Inflammatory macrophage (primary cell): Measurements from ENCODE around the gene RNF40.

Source experiments
- DNase-seq, 2 donors: peaks; one replicate each; pipeline ENCODE4 v3.0.0-alpha.2; 2020 to 2022
- total RNA-seq, 18 experiments: gene quantifications; one replicate each; lab custom pipeline; 2026; ENCODE audit warnings: mixed read lengths in 6 of 18, inconsistent platforms in 2 of 18; lab: John Stamatoyannopoulos, UW

RNF40 gene
- total RNA-seq = 51.5 to 171 (median 112) reads per million in 18 experiments

DNA sequence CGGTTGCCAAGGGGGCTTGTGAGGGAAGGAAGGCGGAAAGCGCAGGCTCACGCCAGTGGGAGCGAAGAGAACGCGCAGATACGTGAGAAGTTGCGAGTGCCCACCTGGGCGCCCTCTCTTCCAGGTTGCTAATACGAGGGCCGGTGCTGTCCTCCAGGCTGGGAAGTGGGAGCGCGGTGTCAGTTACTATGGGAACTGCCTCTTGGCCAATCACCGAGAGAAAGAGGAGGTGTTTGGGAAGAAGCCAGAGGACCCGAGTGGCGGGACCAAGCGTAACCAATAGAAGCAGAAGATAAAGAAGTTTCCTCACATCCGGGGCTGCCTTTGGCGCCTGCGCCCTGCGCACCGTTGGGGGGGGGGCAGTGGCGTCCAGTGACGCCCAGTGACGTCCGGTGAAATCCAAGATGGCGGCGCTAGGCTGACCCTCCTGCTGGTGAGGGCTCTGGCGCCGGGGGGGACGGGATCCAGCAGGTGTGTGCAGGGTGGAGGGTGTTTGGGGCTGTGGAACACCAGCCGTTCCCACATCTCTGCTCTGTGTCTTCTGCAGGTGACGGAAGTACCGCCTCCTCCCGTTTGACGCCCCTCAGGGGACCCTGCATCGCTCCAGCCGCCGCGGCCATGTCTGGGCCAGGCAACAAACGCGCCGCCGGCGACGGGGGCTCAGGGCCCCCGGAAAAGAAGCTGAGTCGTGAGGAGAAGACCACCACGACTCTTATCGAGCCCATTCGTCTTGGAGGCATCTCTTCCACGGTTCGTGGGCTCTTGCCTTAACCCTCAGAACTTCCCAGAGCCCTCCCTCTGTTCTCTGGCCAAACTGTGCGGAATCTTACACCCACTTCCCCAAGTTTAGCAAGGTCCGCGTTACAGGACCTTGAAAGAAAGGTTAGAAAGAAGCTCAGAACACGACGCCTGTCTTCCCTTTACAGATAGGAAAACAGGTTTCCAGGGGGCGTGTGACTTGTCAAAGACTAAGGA lies at the start of gene RNF40, which contains the start of gene CFAP119:
RNF40 (plus strand) TSS at position 395 of the 975 bp plus-strand sequence; CDS start at position 619, 224 bp downstream.
CFAP119 (minus strand) TSS at position 135 of the 975 bp plus-strand sequence. CDS start 314 bp downstream, outside the sequence.
- DNase-seq = peak; percentile 97 to 98

DNA sequence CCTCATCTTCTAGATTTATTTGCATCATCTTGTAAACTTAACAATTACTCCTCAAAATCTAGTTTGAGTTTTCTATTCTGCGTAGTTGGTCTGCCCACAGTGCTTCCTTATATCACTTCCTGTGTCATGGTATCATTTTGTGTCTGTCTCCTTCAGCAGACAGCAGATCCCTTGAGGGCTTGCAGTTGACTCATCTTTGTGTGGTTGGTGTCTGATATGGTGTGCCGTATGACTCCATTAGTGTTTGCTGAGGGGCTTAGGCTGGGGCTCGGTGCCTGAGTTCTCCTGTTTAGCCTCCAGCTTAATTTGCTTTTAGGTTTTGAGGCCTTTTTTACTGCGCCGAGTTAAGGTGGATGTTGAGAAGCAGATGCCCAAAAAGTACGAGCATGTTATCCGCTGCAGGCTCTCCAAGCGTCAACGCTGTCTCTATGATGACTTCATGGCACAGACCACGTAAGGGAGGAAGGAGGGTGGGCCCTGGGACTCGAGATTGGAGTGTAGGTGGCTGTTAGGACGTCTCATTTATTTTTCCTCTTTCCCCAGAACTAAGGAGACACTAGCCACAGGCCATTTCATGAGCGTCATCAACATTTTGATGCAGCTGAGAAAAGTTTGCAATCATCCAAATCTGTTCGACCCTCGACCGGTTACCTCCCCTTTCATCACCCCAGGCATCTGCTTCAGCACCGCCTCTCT lies 46.2 kb upstream of the RNF40 start:
- peak; percentile 88 to 91 for DNase-seq

DNA sequence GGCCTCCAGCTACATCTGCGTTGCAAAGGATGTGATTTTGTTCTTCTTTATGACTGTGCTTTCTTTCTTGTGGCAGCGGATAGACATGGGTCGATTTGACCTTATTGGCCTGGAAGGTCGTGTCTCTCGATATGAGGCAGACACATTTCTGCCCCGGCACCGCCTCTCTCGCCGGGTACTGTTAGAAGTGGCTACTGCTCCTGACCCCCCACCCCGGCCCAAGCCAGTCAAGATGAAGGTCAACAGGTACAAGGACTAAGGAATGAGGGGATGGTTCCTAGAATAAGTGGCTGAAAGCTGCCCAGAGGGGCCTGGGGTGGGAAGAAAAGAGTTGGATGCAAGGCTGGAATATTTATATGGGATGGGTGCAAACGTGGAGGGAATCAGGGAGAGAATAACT lies 42.0 kb upstream of the RNF40 start:
- no peak for DNase-seq

DNA sequence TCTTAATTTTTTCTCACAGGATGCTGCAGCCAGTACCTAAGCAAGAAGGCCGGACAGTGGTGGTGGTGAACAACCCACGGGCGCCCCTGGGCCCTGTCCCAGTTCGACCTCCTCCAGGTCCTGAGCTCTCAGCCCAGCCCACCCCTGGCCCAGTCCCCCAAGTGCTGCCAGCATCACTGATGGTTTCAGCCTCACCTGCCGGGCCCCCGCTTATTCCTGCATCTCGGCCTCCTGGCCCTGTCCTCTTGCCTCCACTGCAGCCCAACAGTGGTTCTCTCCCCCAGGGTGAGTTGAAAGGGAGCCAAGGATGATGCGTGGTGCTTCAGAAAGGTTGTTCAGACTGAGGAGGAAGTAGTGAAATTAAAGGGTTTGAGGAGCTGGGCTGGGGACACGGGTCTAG lies 41.4 kb upstream of the RNF40 start:
- DNase-seq = no peak

DNA sequence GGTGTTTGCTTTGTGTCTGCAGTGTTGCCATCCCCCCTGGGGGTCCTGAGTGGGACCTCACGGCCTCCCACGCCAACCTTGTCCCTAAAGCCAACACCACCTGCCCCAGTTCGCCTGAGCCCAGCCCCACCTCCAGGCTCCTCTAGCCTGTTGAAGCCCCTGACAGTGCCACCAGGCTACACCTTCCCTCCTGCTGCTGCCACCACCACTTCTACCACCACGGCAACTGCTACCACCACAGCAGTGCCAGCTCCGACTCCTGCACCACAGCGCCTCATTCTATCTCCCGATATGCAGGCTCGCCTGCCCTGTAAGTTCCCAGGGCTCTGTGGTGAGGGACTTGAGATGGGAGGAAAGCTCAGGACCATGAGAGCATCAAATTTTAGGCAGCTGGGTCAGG lies 41.0 kb upstream of the RNF40 start:
- no peak for DNase-seq

DNA sequence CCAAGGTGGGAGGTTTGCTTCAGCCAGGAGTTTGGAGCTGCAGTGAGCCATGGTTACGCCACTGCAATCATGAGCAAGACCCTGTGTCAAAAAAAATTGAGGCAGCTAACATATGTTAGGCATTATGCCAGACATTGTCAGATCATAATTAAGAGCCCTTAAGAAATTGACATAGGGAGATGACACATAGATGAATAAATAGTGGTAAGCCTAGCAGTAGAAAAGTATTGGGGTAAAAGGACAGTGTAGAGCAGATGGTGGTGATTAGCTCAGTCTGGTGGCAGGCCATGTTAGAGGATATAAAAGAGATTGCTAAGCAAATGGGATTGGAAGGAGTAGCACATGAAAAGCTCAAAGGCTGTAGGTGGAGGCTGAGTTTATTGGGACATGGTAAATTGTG lies 40.5 kb upstream of the RNF40 start:
- DNase-seq = no peak

DNA sequence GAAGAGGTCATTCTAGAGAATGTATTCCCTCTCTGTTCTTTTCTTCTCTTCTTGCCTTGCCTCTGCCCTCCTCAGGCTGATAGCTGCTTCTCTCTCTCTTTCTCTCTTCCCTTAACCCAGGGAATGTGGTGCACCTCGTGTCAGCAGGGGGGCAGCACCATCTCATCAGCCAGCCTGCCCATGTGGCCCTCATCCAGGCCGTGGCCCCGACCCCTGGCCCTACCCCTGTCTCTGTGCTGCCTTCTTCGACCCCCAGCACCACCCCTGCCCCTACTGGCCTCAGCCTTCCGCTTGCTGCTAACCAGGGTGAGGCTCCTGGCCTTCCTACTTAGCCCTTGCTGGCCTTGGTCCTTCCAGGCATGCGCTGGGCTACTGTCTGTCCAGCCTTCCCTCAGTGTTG lies 39.7 kb upstream of the RNF40 start:
- no peak for DNase-seq

DNA sequence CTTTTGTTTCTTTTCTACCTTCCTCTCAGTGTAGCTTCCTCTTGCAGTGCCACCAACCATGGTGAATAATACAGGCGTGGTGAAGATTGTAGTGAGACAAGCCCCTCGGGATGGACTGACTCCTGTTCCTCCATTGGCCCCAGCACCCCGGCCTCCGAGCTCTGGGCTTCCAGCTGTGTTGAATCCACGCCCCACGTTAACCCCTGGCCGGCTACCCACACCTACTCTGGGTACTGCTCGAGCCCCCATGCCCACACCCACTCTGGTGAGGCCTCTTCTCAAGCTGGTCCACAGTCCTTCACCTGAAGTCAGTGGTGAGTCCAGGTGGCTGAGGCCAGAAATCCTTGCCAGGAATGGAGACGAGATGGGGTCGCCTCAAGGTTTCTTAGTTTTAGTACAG lies 39.2 kb upstream of the RNF40 start:
- no peak for DNase-seq

DNA sequence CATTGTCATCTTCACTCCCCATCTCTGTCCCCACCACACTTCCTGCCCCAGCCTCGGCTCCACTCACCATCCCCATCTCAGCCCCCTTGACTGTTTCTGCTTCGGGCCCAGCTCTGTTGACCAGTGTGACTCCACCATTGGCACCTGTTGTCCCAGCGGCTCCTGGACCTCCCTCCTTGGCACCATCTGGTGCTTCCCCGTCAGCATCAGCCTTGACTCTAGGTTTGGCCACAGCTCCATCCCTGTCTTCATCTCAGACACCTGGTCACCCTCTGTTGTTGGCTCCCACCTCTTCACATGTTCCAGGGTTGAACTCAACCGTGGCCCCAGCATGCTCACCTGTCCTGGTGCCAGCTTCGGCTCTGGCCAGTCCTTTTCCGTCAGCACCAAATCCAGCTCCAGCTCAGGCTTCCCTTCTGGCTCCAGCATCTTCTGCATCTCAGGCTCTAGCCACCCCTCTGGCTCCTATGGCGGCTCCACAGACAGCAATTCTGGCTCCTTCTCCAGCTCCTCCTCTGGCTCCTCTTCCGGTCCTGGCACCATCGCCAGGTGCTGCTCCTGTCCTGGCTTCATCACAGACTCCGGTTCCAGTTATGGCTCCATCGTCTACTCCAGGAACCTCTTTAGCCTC lies 38.3 kb upstream of the RNF40 start:
- no peak for DNase-seq

DNA sequence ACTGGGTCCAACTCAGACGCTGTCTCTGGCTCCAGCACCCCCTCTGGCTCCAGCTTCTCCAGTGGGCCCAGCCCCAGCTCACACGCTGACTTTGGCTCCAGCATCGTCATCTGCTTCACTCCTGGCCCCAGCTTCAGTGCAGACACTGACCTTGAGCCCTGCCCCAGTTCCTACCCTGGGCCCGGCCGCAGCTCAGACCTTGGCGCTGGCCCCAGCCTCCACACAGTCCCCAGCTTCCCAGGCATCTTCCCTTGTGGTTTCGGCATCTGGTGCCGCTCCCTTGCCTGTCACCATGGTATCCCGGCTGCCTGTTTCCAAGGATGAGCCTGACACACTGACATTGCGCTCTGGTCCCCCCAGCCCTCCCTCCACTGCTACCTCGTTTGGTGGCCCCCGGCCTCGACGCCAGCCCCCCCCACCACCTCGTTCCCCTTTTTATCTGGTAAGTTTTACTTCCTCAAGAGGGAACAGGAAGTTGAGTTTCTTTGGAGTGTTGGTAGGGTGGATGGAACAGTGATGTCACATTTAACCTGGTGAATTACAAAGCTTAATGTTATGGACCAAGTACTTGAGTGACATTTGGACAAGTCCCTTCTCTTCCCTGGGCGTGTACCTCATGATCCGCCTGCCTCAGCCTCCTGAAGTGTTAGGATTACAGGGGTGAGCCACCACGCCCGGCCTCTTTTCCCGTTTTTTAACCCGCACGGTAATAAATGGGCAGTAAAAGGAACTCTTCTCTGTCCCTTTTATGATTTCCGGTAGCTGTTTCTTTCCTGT lies 37.3 kb upstream of the RNF40 start:
- DNase-seq = peak; percentile 81 to 89

DNA sequence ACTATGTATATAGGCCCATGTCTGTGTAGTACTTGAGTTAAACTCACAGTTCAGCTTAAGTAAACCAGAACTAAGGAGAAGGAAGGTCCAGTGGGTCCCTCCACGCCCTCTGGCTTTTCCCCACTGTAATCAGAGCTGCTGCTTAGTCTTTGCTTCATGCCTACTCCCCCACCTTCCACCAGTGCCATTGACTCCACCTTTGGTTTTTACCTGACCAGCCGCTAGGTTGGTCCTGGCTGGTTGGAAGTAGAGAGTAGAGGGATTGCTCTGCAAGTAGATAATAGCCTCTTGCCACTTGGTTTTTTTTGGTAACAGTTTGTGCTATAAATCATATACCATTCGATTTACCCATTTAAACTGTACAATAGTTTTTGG lies 36.7 kb upstream of the RNF40 start:
- no peak for DNase-seq

DNA sequence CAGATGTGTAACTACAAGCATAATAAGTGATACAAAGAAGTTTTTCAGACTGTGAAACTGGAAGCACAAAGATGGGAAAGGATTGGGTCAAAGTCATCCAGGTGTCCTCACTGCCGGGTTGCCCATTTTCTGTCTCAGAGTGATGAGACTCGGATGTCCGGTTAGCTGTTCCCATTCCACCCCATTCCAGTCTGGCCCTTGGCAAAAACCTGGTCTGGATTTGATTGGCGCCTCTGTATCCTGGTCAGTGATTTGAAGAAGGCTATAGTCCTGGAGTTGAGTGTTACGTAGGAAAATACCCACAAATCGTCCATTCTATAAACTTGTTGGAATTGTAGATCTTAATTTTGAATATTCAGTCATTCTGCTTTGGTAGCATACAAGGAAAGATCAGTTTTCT lies 33.8 kb upstream of the RNF40 start:
- DNase-seq = no peak

DNA sequence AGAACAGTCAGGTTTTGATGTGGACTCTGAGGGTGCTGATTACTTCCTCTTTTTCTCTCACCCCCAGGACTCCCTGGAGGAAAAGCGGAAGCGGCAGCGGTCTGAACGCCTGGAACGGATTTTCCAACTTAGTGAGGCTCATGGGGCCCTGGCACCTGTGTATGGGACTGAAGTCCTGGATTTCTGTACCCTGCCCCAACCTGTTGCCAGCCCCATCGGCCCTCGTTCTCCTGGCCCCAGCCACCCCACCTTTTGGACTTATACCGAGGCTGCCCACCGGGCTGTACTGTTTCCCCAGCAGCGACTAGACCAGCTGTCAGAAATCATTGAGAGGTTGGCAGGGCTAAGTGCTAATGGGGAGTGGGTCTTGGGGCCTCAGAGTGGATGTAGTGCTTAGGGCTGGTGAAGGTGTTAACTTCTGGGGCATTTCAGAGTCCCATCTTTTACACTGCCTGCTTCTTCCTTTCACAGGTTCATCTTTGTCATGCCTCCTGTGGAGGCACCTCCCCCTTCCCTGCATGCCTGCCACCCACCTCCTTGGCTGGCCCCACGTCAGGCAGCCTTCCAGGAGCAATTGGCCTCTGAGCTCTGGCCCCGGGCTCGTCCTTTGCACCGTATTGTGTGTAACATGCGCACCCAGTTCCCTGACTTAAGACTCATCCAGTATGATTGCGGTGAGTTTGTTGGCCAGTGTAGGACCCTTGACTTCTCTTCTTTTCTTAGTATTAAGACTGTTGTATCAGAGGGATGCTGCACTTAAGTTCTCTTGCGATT lies 33.0 kb upstream of the RNF40 start:
- peak; percentile 65 to 74 for DNase-seq

DNA sequence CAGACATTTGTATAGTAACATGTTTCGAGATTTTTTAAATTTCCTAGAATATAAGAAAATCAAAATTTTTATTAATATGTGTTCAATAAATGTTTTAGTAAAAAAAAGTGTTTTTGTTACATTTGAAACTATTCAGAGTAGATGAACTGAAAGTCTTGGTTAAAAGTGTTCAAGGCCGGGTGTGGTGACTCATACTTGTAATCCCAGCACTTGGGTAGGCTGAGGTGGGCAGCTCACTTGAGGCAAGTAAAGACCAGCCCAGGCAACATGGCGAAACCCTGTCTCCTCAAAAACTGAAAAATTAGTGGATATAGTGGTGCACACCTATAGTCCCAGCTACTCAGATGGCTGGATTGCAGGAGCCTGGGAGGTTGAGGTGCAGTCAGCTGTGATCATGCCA lies 30.7 kb upstream of the RNF40 start:
- DNase-seq = no peak

DNA sequence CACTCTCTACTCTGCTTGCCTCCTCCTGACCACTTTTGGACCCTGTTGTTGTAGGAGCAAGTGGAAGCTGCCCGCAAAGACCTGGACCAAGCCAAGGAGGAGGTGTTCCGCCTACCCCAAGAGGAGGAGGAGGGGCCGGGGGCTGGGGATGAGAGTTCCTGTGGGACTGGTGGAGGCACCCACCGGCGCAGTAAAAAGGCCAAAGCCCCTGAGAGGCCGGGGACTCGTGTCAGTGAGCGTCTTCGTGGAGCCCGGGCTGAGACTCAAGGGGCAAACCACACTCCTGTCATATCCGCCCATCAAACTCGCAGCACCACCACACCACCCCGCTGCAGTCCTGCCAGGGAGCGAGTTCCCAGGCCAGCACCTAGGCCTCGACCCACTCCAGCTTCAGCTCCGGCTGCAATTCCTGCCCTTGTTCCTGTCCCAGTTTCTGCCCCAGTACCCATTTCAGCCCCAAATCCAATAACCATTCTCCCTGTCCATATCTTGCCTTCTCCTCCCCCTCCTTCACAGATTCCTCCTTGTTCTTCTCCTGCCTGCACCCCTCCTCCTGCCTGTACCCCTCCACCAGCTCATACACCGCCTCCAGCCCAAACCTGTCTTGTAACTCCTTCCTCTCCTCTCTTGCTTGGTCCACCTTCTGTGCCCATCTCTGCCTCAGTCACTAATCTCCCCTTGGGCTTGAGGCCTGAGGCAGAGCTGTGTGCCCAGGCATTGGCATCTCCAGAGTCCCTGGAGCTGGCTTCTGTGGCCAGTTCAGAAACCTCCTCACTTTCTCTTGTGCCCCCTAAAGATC lies 24.9 kb upstream of the RNF40 start:
- DNase-seq = no peak

DNA sequence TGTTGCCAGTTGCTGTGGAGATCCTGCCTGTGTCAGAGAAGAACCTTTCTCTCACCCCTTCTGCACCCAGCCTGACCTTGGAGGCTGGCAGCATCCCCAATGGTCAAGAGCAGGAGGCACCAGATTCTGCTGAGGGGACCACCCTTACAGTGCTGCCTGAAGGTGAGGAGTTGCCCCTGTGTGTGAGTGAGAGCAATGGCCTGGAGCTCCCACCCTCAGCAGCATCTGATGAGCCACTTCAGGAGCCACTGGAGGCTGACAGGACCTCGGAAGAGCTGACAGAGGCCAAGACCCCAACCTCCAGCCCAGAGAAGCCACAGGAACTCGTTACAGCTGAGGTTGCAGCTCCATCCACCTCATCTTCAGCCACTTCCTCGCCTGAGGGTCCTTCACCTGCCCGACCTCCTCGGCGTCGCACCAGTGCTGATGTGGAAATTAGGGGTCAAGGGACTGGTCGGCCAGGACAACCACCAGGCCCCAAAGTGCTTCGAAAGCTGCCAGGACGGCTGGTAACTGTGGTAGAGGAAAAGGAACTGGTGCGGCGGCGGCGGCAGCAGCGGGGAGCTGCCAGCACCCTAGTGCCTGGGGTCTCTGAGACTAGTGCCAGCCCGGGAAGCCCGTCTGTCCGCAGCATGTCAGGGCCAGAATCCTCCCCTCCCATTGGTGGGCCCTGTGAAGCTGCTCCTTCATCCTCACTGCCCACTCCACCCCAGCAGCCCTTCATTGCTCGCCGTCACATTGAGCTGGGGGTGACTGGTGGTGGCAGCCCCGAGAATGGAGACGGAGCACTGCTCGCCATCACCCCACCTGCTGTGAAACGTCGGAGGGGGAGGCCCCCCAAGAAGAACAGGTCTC lies 24.1 kb upstream of the RNF40 start:
- DNase-seq = no peak

DNA sequence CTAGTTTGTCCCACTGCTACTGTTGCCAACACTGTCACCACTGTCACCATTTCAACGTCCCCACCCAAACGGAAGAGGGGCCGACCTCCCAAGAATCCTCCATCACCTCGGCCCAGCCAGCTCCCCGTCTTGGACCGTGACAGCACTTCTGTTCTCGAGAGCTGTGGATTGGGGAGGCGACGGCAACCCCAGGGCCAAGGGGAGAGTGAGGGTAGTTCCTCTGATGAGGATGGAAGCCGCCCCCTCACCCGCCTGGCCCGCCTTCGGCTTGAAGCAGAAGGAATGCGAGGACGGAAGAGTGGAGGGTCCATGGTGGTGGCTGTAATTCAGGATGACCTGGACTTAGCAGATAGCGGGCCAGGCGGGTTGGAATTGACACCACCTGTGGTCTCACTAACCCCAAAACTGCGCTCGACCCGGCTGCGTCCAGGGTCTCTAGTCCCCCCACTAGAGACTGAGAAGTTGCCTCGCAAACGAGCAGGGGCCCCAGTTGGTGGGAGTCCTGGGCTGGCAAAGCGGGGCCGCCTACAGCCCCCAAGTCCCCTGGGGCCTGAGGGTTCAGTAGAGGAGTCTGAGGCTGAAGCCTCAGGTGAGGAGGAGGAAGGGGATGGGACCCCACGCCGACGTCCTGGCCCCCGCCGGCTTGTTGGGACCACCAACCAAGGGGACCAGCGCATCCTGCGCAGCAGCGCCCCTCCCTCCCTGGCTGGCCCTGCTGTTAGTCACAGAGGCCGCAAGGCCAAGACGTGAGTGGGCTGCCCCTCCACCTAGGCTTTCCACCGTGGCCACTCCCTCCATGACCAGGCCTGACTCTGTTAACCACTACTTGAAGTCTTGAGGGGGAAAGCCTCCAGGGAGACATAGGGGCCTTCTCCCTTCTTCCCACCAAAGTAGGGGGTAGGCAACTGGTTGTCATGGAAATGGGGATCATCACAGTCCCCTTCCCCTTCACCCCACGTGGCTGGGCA lies 22.9 kb upstream of the RNF40 start:
- DNase-seq = no peak
